Spleen (tissue), 11 donors: ENCODE data around the gene TSPAN10. TPM values are rescaled to one million over a fixed set of nuclear protein-coding genes. Genes with fewer than 3 reads are reported as not detected.
A peak's percentile ranks its signal among the peaks of the same experiment; 100 is the strongest.

Experiments
- DNase-seq: peaks from one replicate; pipeline ENCODE4 v3.0.0-alpha.2; 2020
- H3K27ac ChIP-seq, 8 donors: fragments of 200-600 bp; sonication (generic) in 7 of 8; 1 replicate in 4 of 8; 2 replicates in 4 of 8; pipeline versions ENCODE4 v1.5.0 to v1.8.0; 2016 to 2021; ENCODE audit warnings: inconsistent platforms in 4 of 8, mild to moderate bottlenecking in 4 of 8, moderate library complexity in 1 of 8
- H3K27me3 ChIP-seq, 7 donors: fragments of 200-600 bp; sonication (generic) in 6 of 7; replicated peaks in 1 of 7; 1 replicate in 4 of 7; 2 replicates in 3 of 7; pipeline versions ENCODE4 v1.5.0 to v1.8.0; 2016 to 2021; ENCODE audit warnings: inconsistent platforms in 3 of 7, mild to moderate bottlenecking in 1 of 7
- H3K36me3 ChIP-seq, 6 donors: fragments of 200-600 bp; sonication (generic) in 5 of 6; 1 replicate in 4 of 6; 2 replicates in 2 of 6; pipeline versions ENCODE4 v1.5.0 to v1.8.0; 2016 to 2021; ENCODE audit warnings: inconsistent platforms in 2 of 6
- H3K4me1 ChIP-seq, 6 donors: fragments of 200-600 bp; sonication (generic) in 5 of 6; 1 replicate in 3 of 6; 2 replicates in 3 of 6; pipeline versions ENCODE4 v1.5.0 to v1.8.0; 2016 to 2021; ENCODE audit warnings: inconsistent platforms in 3 of 6
- H3K4me3 ChIP-seq, 8 donors: fragments of 200-600 bp; sonication (generic) in 7 of 8; 1 replicate in 4 of 8; 2 replicates in 4 of 8; pipeline versions ENCODE4 v1.5.0 to v1.8.0; 2016 to 2021; ENCODE audit warnings: inconsistent platforms in 4 of 8, mild to moderate bottlenecking in 4 of 8, moderate library complexity in 2 of 8
- H3K9me3 ChIP-seq, 8 donors: fragments of 200-600 bp; sonication (generic) in 7 of 8; 1 replicate in 4 of 8; 2 replicates in 4 of 8; pipeline versions ENCODE4 v1.5.0 to v1.8.0; 2016 to 2021; ENCODE audit warnings: inconsistent platforms in 4 of 8
- CTCF ChIP-seq, 11 experiments: fragments of 200-600 bp in 7 of 11; fragments of 450-650 bp in 4 of 11; sonication (generic) in 4 of 11; IDR thresholded peaks in 8 of 11; conservative IDR thresholded peaks in 3 of 11; 1 replicate in 7 of 11; 2 replicates in 4 of 11; pipeline versions ENCODE4 v1.4.0 to v1.8.0; 2016 to 2021; ENCODE audit warnings: antibody characterized with exemption in 11 of 11, inconsistent platforms in 4 of 11, mild to moderate bottlenecking in 1 of 11
- POLR2A ChIP-seq, 3 donors: fragments of 450-650 bp; IDR thresholded peaks; one replicate each; pipeline ENCODE4 v1.5.1; 2017; ENCODE audit warnings: antibody characterized with exemption in 3 of 3, mild to moderate bottlenecking in 1 of 3
- POLR2AphosphoS5 ChIP-seq, 3 donors: sonication (generic); formaldehyde crosslinking; IDR thresholded peaks; one replicate each; pipeline ENCODE4 v1.5.1; 2017; ENCODE audit warnings: antibody characterized with exemption in 3 of 3
- WGBS, 5 donors: extraction: QIAGEN DNeasy Blood & Tissue Kit in 3 of 5; methylation state at CpG; one replicate each; pipeline versions ENCODE4 v1.1.5 to v1.1.7; 2013 to 2018; 5-methylcytosine and 5-hydroxymethylcytosine counted together
- intact Hi-C: fragments of 100-400 bp; cut with DNase I; formaldehyde crosslinking; loops from one replicate; pipeline ENCODE4 v1.15.0; 2023; ENCODE audit warnings: low total_unique reads
- polyA plus RNA-seq, 3 donors: library from polyadenylated mRNA; stranded (reverse); fragments of 200-250 nt; gene quantifications; one replicate each; pipeline ENCODE4 v1.2.1, GENCODE V29; 2013
- total RNA-seq, 7 donors: library from RNA; depleted of rRNA in 3 of 7; stranded (reverse); fragments of >200 nt in 3 of 7; fragmentation: NEBNext Ultra II Directional in 4 of 7; extraction: Animal tissue kit (Norgen Biotek cat#: 25700) in 4 of 7; gene quantifications; one replicate each; pipeline versions ENCODE4 v1.1.0 to v1.2.1, GENCODE V29; 2016 to 2021
- donor health status: healthy with polysubstance abuse.
- donor health status: DM: no; HTN: no; CAD: no; lungs with moderate emphysema.
- donor health status: DM: no; HTN: no; CAD: no.
- donor health status: Bipolar disorder and iron deficiency.
- donor health status: healthy.
- donor health status: DM: no; HTN: no; CAD: no.
- donor health status: DM: yes; HTN: yes; CAD: no.

Gene TSPAN10
- total and polyA plus RNA-seq, 10 donors = 0.37 to 3.0 (median 1.1) TPM; not detected in 2

GRCh38 chr17:81607431-81607830 lies 29.6 kb upstream of the TSPAN10 start:
- peaks cover 0 to 98% (median 80%) of the 10 kb centered on the region in 6 donors for H3K36me3 ChIP-seq
- intact Hi-C loops = no loop called here

GRCh38 chr17:81608082-81608481 lies 28.9 kb upstream of the TSPAN10 start:
- WGBS, 5 donors = 94 to 100% (median 98%) methylated on average over 4 of the region's 4 CpGs
- intact Hi-C loops = no loop called here
- Histone ChIP-seq H3K27me3 (no peaks in the 10 kb centered on the region), H3K9me3 (no peaks in the 10 kb centered on the region), H3K4me3 (no peak overlapping the region), H3K4me1 (peaks cover 0 to 39% (median 8%) of the 10 kb centered on the region in 6 donors), H3K36me3 (peaks cover 0 to 98% (median 85%) of the 10 kb centered on the region in 6 donors), H3K27ac (peak overlapping the region in 1 of 8 donors; percentile 21)
- DNase-seq = no peak
- TF ChIP-seq POLR2AphosphoS5 (IDR thresholded peaks at IDR 0.05) = no peak
- TF ChIP-seq CTCF (IDR thresholded peaks at IDR 0.05 in 8 of 11, conservative IDR thresholded peaks at IDR 0.05 in 3 of 11) = no peak

More at GRCh38 chr17:81607431-81607830, 29.6 kb upstream of the TSPAN10 start:
- TF ChIP-seq POLR2AphosphoS5 (IDR thresholded peaks at IDR 0.05) = no peak
- TF ChIP-seq CTCF (IDR thresholded peaks at IDR 0.05 in 8 of 11, conservative IDR thresholded peaks at IDR 0.05 in 3 of 11) = no peak
- TF ChIP-seq POLR2A (IDR thresholded peaks at IDR 0.05) = no peak
- Histone ChIP-seq H3K27me3 (no peaks in the 10 kb centered on the region), H3K4me1 (peaks cover 0 to 39% (median 8%) of the 10 kb centered on the region in 6 donors), H3K9me3 (no peaks in the 10 kb centered on the region), H3K27ac (no peak overlapping the region), H3K4me3 (no peak overlapping the region)
- DNase-seq = no peak
- WGBS, 5 donors = 75 to 92% (median 85%) methylated on average over 6 of the region's 6 CpGs

- peak overlapping the region in 3 of 8 donors; percentile 34 to 56 (median 37) for H3K27ac ChIP-seq
- DNase-seq = no peak
- TF ChIP-seq POLR2AphosphoS5 (IDR thresholded peaks at IDR 0.05) (no peak), POLR2A (IDR thresholded peaks at IDR 0.05) (no peak), CTCF (IDR thresholded peaks at IDR 0.05 in 8 of 11, conservative IDR thresholded peaks at IDR 0.05 in 3 of 11) (no peak)
- intact Hi-C loops = no loop called here
- no peak overlapping the region for H3K4me3 ChIP-seq
- peaks cover 0 to 44% (median 11%) of the 10 kb centered on the region in 6 donors for H3K4me1 ChIP-seq
- H3K27me3 ChIP-seq = no peaks in the 10 kb centered on the region
- 92 to 94% (median 93%) methylated on average over 13 of the region's 13 CpGs for WGBS, 5 donors
- H3K9me3 ChIP-seq = no peaks in the 10 kb centered on the region
- H3K36me3 ChIP-seq = peaks cover 0 to 98% (median 86%) of the 10 kb centered on the region in 6 donors
Observed at GRCh38 chr17:81608605-81609004, 28.4 kb upstream of the TSPAN10 start.

- WGBS, 5 donors = 62 to 92% (median 86%) methylated on average over 19 of the region's 19 CpGs
- intact Hi-C loops = no loop called here
Observed at GRCh38 chr17:81609541-81610311, 27.3 kb upstream of the TSPAN10 start.

More at GRCh38 chr17:81609541-81610311, 27.3 kb upstream of the TSPAN10 start:
- Histone ChIP-seq H3K27ac (peak overlapping the region in 4 of 8 donors; percentile 2 to 56 (median 36)), H3K4me1 (peaks cover 3 to 55% (median 19%) of the 10 kb centered on the region in 6 donors), H3K9me3 (no peaks in the 10 kb centered on the region), H3K27me3 (no peaks in the 10 kb centered on the region), H3K4me3 (no peak overlapping the region), H3K36me3 (peaks cover 0 to 98% (median 79%) of the 10 kb centered on the region in 6 donors)
- no peak for DNase-seq
- TF ChIP-seq CTCF (IDR thresholded peaks at IDR 0.05 in 8 of 11, conservative IDR thresholded peaks at IDR 0.05 in 3 of 11) = no peak
- no peak for TF ChIP-seq POLR2AphosphoS5 (IDR thresholded peaks at IDR 0.05)
- no peak for TF ChIP-seq POLR2A (IDR thresholded peaks at IDR 0.05)
